ENCODE measurements around the gene HOMER2. TPM values are rescaled to one million over a fixed set of nuclear protein-coding genes. Genes with fewer than 3 reads are reported as not detected.

Gene HOMER2
- total RNA-seq, 1 donor from 2014 or later = 18.7 TPM

GRCh38 chr15:82937712-82938058 lies 14.8 kb downstream of the HOMER2 start:
- no peak for DNase-seq (ENCODE audit: low read depth, low spot score)
- Mint-ChIP-seq H3K4me1 (no peaks in the 10 kb centered on the region), H3K9me3 (no peaks in the 10 kb centered on the region), H3K27ac (ENCODE audit: unreplicated experiment) (no peak overlapping the region), H3K4me3 (no peak overlapping the region), H3K27me3 (ENCODE audit: low read depth) (no peaks in the 10 kb centered on the region), H3K36me3 (ENCODE audit: low read depth) (no peaks in the 10 kb centered on the region)
- TF ChIP-seq CTCF (conservative IDR thresholded peaks at IDR 0.05) = no peak

DNA sequence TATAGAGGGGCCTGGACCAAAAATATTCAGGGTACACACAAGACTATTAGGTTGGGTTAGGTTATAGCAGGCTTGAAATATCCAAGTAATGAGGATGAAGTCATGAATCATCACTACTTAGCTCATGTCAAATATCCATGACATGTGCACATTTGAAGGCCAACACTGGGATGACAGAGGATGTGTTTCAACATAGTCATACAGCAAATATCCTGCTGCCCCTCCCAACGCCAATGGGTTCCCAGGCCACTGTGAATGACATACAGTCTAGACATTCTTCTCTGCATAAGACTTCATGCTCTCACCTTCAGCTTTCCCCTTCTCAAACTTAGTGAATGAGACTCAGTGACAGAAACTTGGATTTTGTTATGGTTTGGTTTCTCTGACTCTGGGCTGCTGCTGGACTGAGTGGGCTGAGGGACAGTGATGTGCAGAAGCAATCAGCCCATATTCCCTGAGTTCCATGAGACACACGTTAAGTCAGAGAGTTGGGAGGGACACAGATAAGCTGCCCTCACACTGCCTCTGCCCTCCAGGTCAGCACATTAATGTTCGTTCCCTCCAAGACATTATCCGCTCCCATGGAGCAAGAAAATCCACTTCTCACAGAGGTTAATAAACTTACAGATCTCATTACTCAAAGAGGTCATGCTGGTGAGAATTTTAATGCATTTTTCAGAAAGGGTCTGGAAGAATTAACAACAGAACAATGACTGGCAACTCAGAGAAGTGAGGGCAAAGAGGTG lies 15.4 kb downstream of the HOMER2 start:
- Mint-ChIP-seq H3K27ac (ENCODE audit: unreplicated experiment) (no peak overlapping the region), H3K4me3 (no peak overlapping the region), H3K4me1 (no peaks in the 10 kb centered on the region), H3K36me3 (ENCODE audit: low read depth) (no peaks in the 10 kb centered on the region), H3K9me3 (no peaks in the 10 kb centered on the region), H3K27me3 (ENCODE audit: low read depth) (no peaks in the 10 kb centered on the region)
- no peak for DNase-seq (ENCODE audit: low read depth, low spot score)
- no peak for TF ChIP-seq CTCF (conservative IDR thresholded peaks at IDR 0.05)

DNA sequence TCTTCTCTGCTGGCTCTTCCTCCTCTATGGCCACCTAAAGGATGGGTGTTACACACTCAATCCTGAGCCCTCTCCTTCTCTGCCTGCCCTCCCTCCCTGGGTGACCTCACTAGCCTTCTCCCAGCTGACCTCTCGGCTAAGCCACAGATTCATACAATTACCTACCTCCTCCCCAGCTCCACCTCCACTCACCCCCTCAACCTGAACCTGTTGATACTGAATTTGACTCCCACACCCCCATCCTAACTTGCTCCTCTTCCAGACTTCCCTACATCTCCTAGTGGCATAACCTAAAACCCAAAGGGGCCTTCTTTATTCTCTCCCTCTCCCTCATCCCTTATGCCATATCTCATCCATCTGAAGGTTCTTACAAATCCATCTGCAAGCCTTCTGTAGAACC lies 17.1 kb downstream of the HOMER2 start:
- DNase-seq (ENCODE audit: low read depth, low spot score) = no peak
- no peaks in the 10 kb centered on the region for H3K4me1 Mint-ChIP-seq
- no peak overlapping the region for H3K27ac Mint-ChIP-seq (ENCODE audit: unreplicated experiment)
- no peaks in the 10 kb centered on the region for H3K9me3 Mint-ChIP-seq
- H3K27me3 Mint-ChIP-seq (ENCODE audit: low read depth) = no peaks in the 10 kb centered on the region
- TF ChIP-seq CTCF (conservative IDR thresholded peaks at IDR 0.05) = no peak
- no peak overlapping the region for H3K4me3 Mint-ChIP-seq
- H3K36me3 Mint-ChIP-seq (ENCODE audit: low read depth) = no peaks in the 10 kb centered on the region

DNA sequence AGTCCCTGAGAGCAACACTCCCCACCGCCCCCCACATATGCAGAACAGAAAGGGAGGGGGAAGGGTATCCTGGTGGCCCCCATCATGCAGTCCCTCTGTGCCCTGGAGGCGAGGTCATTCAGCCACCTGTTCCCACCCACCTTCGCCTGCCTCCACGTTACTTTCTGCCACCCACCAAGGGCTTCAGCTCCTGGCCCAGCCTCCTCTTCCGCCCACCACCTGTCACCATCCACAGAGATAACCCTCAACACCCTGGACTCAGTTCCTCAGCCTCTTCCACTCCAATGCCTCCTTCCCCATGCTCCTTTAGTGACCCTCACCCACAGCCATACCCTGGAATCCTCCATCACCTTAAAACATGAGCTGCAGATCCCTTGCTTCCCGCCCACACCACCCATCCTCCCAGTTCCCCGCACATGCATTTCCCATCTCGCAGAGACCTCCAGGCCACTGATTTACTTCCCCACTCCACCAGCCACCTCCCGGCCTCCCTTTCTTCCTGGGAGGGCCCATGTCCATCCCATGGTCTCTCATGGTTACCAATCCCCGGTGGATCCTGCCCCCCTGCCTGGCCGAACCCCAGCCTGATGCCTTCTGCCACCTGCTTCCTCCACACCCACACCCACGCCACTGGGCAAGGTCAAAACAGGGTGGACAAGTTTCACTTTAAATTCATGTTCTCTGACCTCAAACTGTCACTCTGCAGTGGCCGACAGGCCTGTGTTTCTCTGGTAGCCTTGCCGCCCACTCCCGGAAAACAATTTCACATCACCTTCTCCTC lies 18.2 kb downstream of the HOMER2 start:
- DNase-seq (ENCODE audit: low read depth, low spot score) = no peak
- Mint-ChIP-seq H3K4me1 (no peaks in the 10 kb centered on the region), H3K27ac (ENCODE audit: unreplicated experiment) (no peak overlapping the region), H3K27me3 (ENCODE audit: low read depth) (no peaks in the 10 kb centered on the region), H3K9me3 (no peaks in the 10 kb centered on the region), H3K4me3 (no peak overlapping the region), H3K36me3 (ENCODE audit: low read depth) (no peaks in the 10 kb centered on the region)
- no peak for TF ChIP-seq CTCF (conservative IDR thresholded peaks at IDR 0.05)

- H3K27ac Mint-ChIP-seq (ENCODE audit: unreplicated experiment) = no peak overlapping the region
- H3K4me1 Mint-ChIP-seq = no peaks in the 10 kb centered on the region
- H3K27me3 Mint-ChIP-seq (ENCODE audit: low read depth) = no peaks in the 10 kb centered on the region
- no peaks in the 10 kb centered on the region for H3K36me3 Mint-ChIP-seq (ENCODE audit: low read depth)
- no peaks in the 10 kb centered on the region for H3K9me3 Mint-ChIP-seq
- no peak for DNase-seq (ENCODE audit: low read depth, low spot score)
- TF ChIP-seq CTCF (conservative IDR thresholded peaks at IDR 0.05) = no peak
- H3K4me3 Mint-ChIP-seq = no peak overlapping the region
Observed at GRCh38 chr15:82933576-82933975, 18.9 kb downstream of the HOMER2 start.
